Immature natural killer cell (primary cell): ENCODE results near the gene KIF2C. TPM values are rescaled to one million over a fixed set of nuclear protein-coding genes. Genes with fewer than 3 reads are reported as not detected.
A peak's percentile ranks its signal among the peaks of the same experiment; 100 is the strongest.
"Not testable (repeated sequence)": the region's sequence is repeated elsewhere in the genome, so short reads cannot be mapped to it uniquely, and the experiment has no call there.

ENCODE experiments used
- DNase-seq, 3 donors: peaks; one replicate each; pipeline ENCODE4 v3.0.0; 2022; ENCODE audit warnings: mixed read lengths in 1 of 3
- H3K27ac Mint-ChIP-seq, 6 donors: one replicate each; pipeline ENCODE4 v1.8.0; 2020; ENCODE audit warnings: mixed read lengths in 6 of 6, mild to moderate bottlenecking in 5 of 6, inconsistent platforms in 4 of 6, moderate library complexity in 3 of 6
- H3K27me3 Mint-ChIP-seq, 3 donors: one replicate each; pipeline ENCODE4 v1.8.0; 2020 to 2021; ENCODE audit warnings: low read depth in 3 of 3, mild to moderate bottlenecking in 3 of 3, mixed read lengths in 3 of 3, moderate library complexity in 3 of 3, inconsistent platforms in 1 of 3
- H3K36me3 Mint-ChIP-seq, 3 donors: one replicate each; pipeline ENCODE4 v1.8.0; 2020; ENCODE audit warnings: mixed read lengths in 3 of 3, inconsistent platforms in 2 of 3, mild to moderate bottlenecking in 2 of 3
- H3K4me1 Mint-ChIP-seq, 2 donors: one replicate each; pipeline ENCODE4 v1.8.0; 2020; ENCODE audit warnings: inconsistent platforms in 2 of 2, mild to moderate bottlenecking in 2 of 2, mixed read lengths in 2 of 2, moderate library complexity in 1 of 2
- H3K4me3 Mint-ChIP-seq, 5 donors: one replicate each; pipeline ENCODE4 v1.8.0; 2020; ENCODE audit warnings: mild to moderate bottlenecking in 5 of 5, mixed read lengths in 5 of 5, inconsistent platforms in 3 of 5, moderate library complexity in 3 of 5
- H3K9me3 Mint-ChIP-seq, 6 donors: one replicate each; pipeline ENCODE4 v1.8.0; 2020; ENCODE audit warnings: mild to moderate bottlenecking in 6 of 6, mixed read lengths in 6 of 6, inconsistent platforms in 4 of 6, moderate library complexity in 3 of 6
- polyA plus RNA-seq, 3 donors: library from polyadenylated mRNA; unstranded; fragments of 300-500 nt; fragmentation: Illumina TruSeq; gene quantifications; one replicate each; pipeline ENCODE4 v1.2.3, GENCODE V29; 2021

The KIF2C gene
- polyA plus RNA-seq, 3 donors from 2014 or later: 0.51 to 1.1 TPM; not detected in 1

- H3K4me1 Mint-ChIP-seq: peaks cover 29 to 40% of the 10 kb centered on the region in 2 donors
- peaks cover 0 to 10% (median 5%) of the 10 kb centered on the region in 3 donors for H3K27me3 Mint-ChIP-seq
- H3K9me3 Mint-ChIP-seq: no peaks in the 10 kb centered on the region
- H3K36me3 Mint-ChIP-seq: no peaks in the 10 kb centered on the region
- H3K4me3 Mint-ChIP-seq: peak overlapping the region in 3 of 5 donors; percentile 42 to 62 (median 45)
- H3K27ac Mint-ChIP-seq: peak overlapping the region in 5 of 6 donors; percentile 25 to 91 (median 49)
- no peak for DNase-seq
Observed at GRCh38 chr1:44723496-44724295, 15.9 kb upstream of the KIF2C start.

- Mint-ChIP-seq H3K36me3 (no peaks in the 10 kb centered on the region), H3K4me1 (peaks cover 31 to 39% of the 10 kb centered on the region in 2 donors), H3K27me3 (peaks cover 2 to 10% (median 5%) of the 10 kb centered on the region in 3 donors), H3K27ac (no peak overlapping the region), H3K4me3 (no peak overlapping the region), H3K9me3 (no peaks in the 10 kb centered on the region)
- no peak for DNase-seq
Observed at GRCh38 chr1:44724296-44724954, 15.2 kb upstream of the KIF2C start.

GRCh38 chr1:44724955-44725698, 14.5 kb upstream of the KIF2C start:
- H3K9me3 Mint-ChIP-seq: no peaks in the 10 kb centered on the region
- H3K4me1 Mint-ChIP-seq: peaks cover 32 to 39% of the 10 kb centered on the region in 2 donors
- peaks cover 2 to 10% (median 5%) of the 10 kb centered on the region in 3 donors for H3K27me3 Mint-ChIP-seq
- H3K27ac Mint-ChIP-seq: no peak overlapping the region
- no peak overlapping the region for H3K4me3 Mint-ChIP-seq
- H3K36me3 Mint-ChIP-seq: no peaks in the 10 kb centered on the region
- DNase-seq: no peak

- peaks cover 18 to 22% of the 10 kb centered on the region in 2 donors for H3K4me1 Mint-ChIP-seq
- H3K27me3 Mint-ChIP-seq: peaks cover 11 to 16% (median 11%) of the 10 kb centered on the region in 3 donors
- no peaks in the 10 kb centered on the region for H3K9me3 Mint-ChIP-seq
- peak within 1 kb of the TSS; percentile 99 to 100 (median 100) for H3K27ac Mint-ChIP-seq
- H3K4me3 Mint-ChIP-seq: peak within 1 kb of the TSS; percentile 79 to 91 (median 87)
- peak; percentile 88 to 90 (median 90) for DNase-seq
- H3K36me3 Mint-ChIP-seq: no peaks in the 10 kb centered on the region
Observed at GRCh38 chr1:44730741-44731512, 8.7 kb upstream of the KIF2C start, which contains the start of gene RNU5D-1. Gene RNU5D-1, minus strand, starts transcription at chr1:44731170.

- Mint-ChIP-seq H3K27me3 (peaks cover 11 to 19% (median 14%) of the 10 kb centered on the region in 3 donors), H3K27ac (no peak overlapping the region), H3K4me3 (no peak overlapping the region), H3K9me3 (no peaks in the 10 kb centered on the region), H3K36me3 (no peaks in the 10 kb centered on the region), H3K4me1 (peaks cover 18 to 22% of the 10 kb centered on the region in 2 donors)
- no peak for DNase-seq
Observed at GRCh38 chr1:44733365-44733764, 6.3 kb upstream of the KIF2C start.

GRCh38 chr1:44733784-44734183, 5.9 kb upstream of the KIF2C start:
- DNase-seq: no peak
- Mint-ChIP-seq H3K27me3 (peaks cover 11 to 19% (median 14%) of the 10 kb centered on the region in 3 donors), H3K27ac (no peak overlapping the region), H3K36me3 (no peaks in the 10 kb centered on the region), H3K4me3 (no peak overlapping the region), H3K9me3 (no peaks in the 10 kb centered on the region), H3K4me1 (peaks cover 18 to 22% of the 10 kb centered on the region in 2 donors)

GRCh38 chr1:44735992-44736391, 3.6 kb upstream of the KIF2C start:
- H3K27ac Mint-ChIP-seq: no peak overlapping the region
- H3K27me3 Mint-ChIP-seq: peaks cover 3 to 17% (median 5%) of the 10 kb centered on the region in 3 donors
- DNase-seq: no peak
- no peak overlapping the region for H3K4me3 Mint-ChIP-seq
- peaks cover 20 to 26% of the 10 kb centered on the region in 2 donors for H3K4me1 Mint-ChIP-seq
- no peaks in the 10 kb centered on the region for H3K9me3 Mint-ChIP-seq
- no peaks in the 10 kb centered on the region for H3K36me3 Mint-ChIP-seq

GRCh38 chr1:44738953-44739306, 707 bp upstream of the KIF2C start:
- Mint-ChIP-seq H3K4me3 (peak overlapping the region; percentile 93 to 97 (median 95)), H3K27me3 (peaks cover 0 to 13% (median 2%) of the 10 kb centered on the region in 3 donors), H3K4me1 (peaks cover 17 to 20% of the 10 kb centered on the region in 2 donors), H3K27ac (peak overlapping the region; percentile 94 to 97 (median 95))
- H3K36me3 Mint-ChIP-seq, H3K9me3 Mint-ChIP-seq, DNase-seq: not testable (repeated sequence)

- Mint-ChIP-seq H3K36me3 (no peaks in the 10 kb centered on the region), H3K27me3 (peaks cover 0 to 11% (median 2%) of the 10 kb centered on the region in 3 donors), H3K9me3 (no peaks in the 10 kb centered on the region), H3K27ac (peak overlapping the region; percentile 94 to 97 (median 95)), H3K4me3 (peak overlapping the region; percentile 93 to 97 (median 95)), H3K4me1 (peaks cover 17 to 20% of the 10 kb centered on the region in 2 donors)
- no peak for DNase-seq
Observed at GRCh38 chr1:44740179-44740617, 561 bp downstream of the KIF2C start.

GRCh38 chr1:44743211-44743610, 3.6 kb downstream of the KIF2C start:
- Mint-ChIP-seq H3K27me3 (peaks cover 0 to 9% (median under 1%) of the 10 kb centered on the region in 3 donors), H3K4me3 (no peak overlapping the region), H3K4me1 (peaks cover 17 to 20% of the 10 kb centered on the region in 2 donors), H3K27ac (no peak overlapping the region), H3K36me3 (no peaks in the 10 kb centered on the region), H3K9me3 (no peaks in the 10 kb centered on the region)
- no peak for DNase-seq

GRCh38 chr1:44747878-44748277, 8.2 kb downstream of the KIF2C start:
- Mint-ChIP-seq H3K9me3 (no peaks in the 10 kb centered on the region), H3K4me1 (no peaks in the 10 kb centered on the region), H3K4me3 (no peak overlapping the region), H3K27ac (no peak overlapping the region), H3K36me3 (no peaks in the 10 kb centered on the region), H3K27me3 (peaks cover 0 to 2% (median 0%) of the 10 kb centered on the region in 3 donors)
- DNase-seq: no peak

GRCh38 chr1:44757420-44757819, 17.8 kb downstream of the KIF2C start:
- DNase-seq: no peak
- H3K9me3 Mint-ChIP-seq: no peaks in the 10 kb centered on the region
- peak overlapping the region in 4 of 6 donors; percentile 19 to 50 (median 28) for H3K27ac Mint-ChIP-seq
- peaks cover 8 to 12% of the 10 kb centered on the region in 2 donors for H3K4me1 Mint-ChIP-seq
- no peaks in the 10 kb centered on the region for H3K36me3 Mint-ChIP-seq
- no peak overlapping the region for H3K4me3 Mint-ChIP-seq
- H3K27me3 Mint-ChIP-seq: no peaks in the 10 kb centered on the region

GRCh38 chr1:44759077-44759476, 19.4 kb downstream of the KIF2C start:
- H3K4me1 Mint-ChIP-seq: peaks cover 8 to 12% of the 10 kb centered on the region in 2 donors
- H3K27me3 Mint-ChIP-seq: no peaks in the 10 kb centered on the region
- DNase-seq: no peak
- no peaks in the 10 kb centered on the region for H3K36me3 Mint-ChIP-seq
- H3K27ac Mint-ChIP-seq: no peak overlapping the region
- H3K9me3 Mint-ChIP-seq: no peaks in the 10 kb centered on the region
- H3K4me3 Mint-ChIP-seq: no peak overlapping the region
